Tibial nerve (tissue), 4 donors: ENCODE data around the gene VCX. TPM values are rescaled to one million over a fixed set of nuclear protein-coding genes. Genes with fewer than 3 reads are reported as not detected.

Source experiments
- DNase-seq, 2 donors: peaks; one replicate each; pipeline ENCODE4 v3.0.0-alpha.2; 2019; ENCODE audit warnings: low spot score in 2 of 2
- H3K27ac ChIP-seq, 4 donors: fragments of 200-600 bp; sonication (generic) in 3 of 4; one replicate each; pipeline ENCODE4 v1.5.1; 2017 to 2019; ENCODE audit warnings: mild to moderate bottlenecking in 1 of 4
- H3K27me3 ChIP-seq, 2 donors: fragments of 200-600 bp; sonication (generic) in 1 of 2; one replicate each; pipeline versions ENCODE4 v1.5.1 to v1.6.0; 2017 to 2019
- H3K36me3 ChIP-seq, 3 donors: fragments of 200-600 bp; sonication (generic); one replicate each; pipeline ENCODE4 v1.5.1; 2018 to 2019
- H3K4me1 ChIP-seq, 4 donors: fragments of 200-600 bp; sonication (generic) in 3 of 4; one replicate each; pipeline ENCODE4 v1.5.1; 2017 to 2019
- H3K4me3 ChIP-seq, 4 donors: fragments of 200-600 bp; sonication (generic) in 3 of 4; one replicate each; pipeline ENCODE4 v1.5.1; 2017 to 2019; ENCODE audit warnings: mild to moderate bottlenecking in 1 of 4, moderate library complexity in 1 of 4
- H3K9me3 ChIP-seq, 4 donors: fragments of 200-600 bp; sonication (generic) in 3 of 4; one replicate each; pipeline ENCODE4 v1.5.1; 2017 to 2019
- CTCF ChIP-seq, 5 experiments: fragments of 200-600 bp in 3 of 5; fragments of 450-650 bp in 2 of 5; sonication (generic) in 3 of 5; IDR thresholded peaks; one replicate each; pipeline ENCODE4 v1.5.1; 2016 to 2019; ENCODE audit warnings: antibody characterized with exemption in 5 of 5, mild to moderate bottlenecking in 3 of 5, moderate library complexity in 2 of 5
- EP300 ChIP-seq, 2 donors: sonication (generic); formaldehyde crosslinking; IDR thresholded peaks; one replicate each; pipeline ENCODE4 v1.6.1; 2017; ENCODE audit warnings: antibody characterized with exemption in 2 of 2, mild to moderate bottlenecking in 1 of 2
- POLR2A ChIP-seq, 2 donors: fragments of 450-650 bp; IDR thresholded peaks; one replicate each; pipeline ENCODE4 v1.6.1; 2017; ENCODE audit warnings: antibody characterized with exemption in 2 of 2, mild to moderate bottlenecking in 2 of 2, moderate library complexity in 2 of 2
- WGBS, 2 donors: methylation state at CpG; one replicate each; pipeline ENCODE4 v1.1.5; 2018; 5-methylcytosine and 5-hydroxymethylcytosine counted together
- total RNA-seq, 4 donors: library from RNA; depleted of rRNA; stranded (reverse); fragments of >200 nt; gene quantifications; one replicate each; pipeline ENCODE4 v1.1.0, GENCODE V29; 2016

VCX gene
- total RNA-seq, 4 donors from 2014 or later = not detected

DNA sequence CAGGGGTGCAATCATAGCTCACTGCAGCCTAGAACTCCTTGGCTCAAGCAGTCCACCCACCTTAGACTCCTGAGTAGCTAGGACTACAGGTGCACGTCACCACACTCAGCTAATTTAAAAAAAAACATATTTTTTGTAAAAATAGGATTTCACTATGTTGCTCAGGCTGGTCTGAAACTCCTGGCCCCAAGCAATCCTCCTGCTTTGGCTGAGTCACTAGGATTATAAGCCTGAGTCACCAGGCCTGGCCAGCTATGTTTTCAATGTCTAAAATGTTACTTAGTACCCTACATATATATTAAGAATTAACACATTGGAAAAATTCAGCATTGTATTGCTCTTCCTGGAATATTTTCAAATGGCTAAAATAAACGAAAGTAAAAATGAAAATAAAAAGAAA is 46.7 kb downstream of the VCX start:
- DNase-seq = no peak
- H3K4me1 ChIP-seq = no peaks in the 10 kb centered on the region
- WGBS, 2 donors = 71 to 87% methylated on average over 2 of the region's 2 CpGs
- no peaks in the 10 kb centered on the region for H3K27me3 ChIP-seq
- no peaks in the 10 kb centered on the region for H3K9me3 ChIP-seq
- no peaks in the 10 kb centered on the region for H3K36me3 ChIP-seq
- H3K27ac ChIP-seq = no peak overlapping the region
- H3K4me3 ChIP-seq = no peak overlapping the region
- no peak for TF ChIP-seq CTCF (IDR thresholded peaks at IDR 0.05)
- TF ChIP-seq EP300 (IDR thresholded peaks at IDR 0.05) = no peak
- TF ChIP-seq POLR2A (IDR thresholded peaks at IDR 0.05) = no peak

GRCh38 chrX:7891928-7892327 is 49.0 kb downstream of the VCX start:
- Histone ChIP-seq H3K27ac (no peak overlapping the region), H3K4me3 (no peak overlapping the region), H3K27me3 (no peaks in the 10 kb centered on the region), H3K36me3 (peaks cover 0 to 5% (median 0%) of the 10 kb centered on the region in 3 donors), H3K9me3 (no peaks in the 10 kb centered on the region), H3K4me1 (no peaks in the 10 kb centered on the region)
- WGBS, 2 donors = 72 to 80% methylated on average over 8 to 9 of the region's 9 CpGs
- TF ChIP-seq POLR2A (IDR thresholded peaks at IDR 0.05) = no peak
- TF ChIP-seq CTCF (IDR thresholded peaks at IDR 0.05) = no peak
- no peak for TF ChIP-seq EP300 (IDR thresholded peaks at IDR 0.05)
- DNase-seq = no peak

Other genes starting within 250 kb of the VCX start
- gene PNPLA4, start 84.2 kb downstream of the VCX start, total RNA-seq = 10 to 100 TPM in 3 of 4 donors, 1 to 10 TPM in 1; 6.6 to 13.0 (median 10.7) TPM